ENCODE data around the gene IFI44.

Gene IFI44

GRCh38 chr1:78633209-78633608 lies 16.4 kb upstream of the IFI44 start:
- H3K36me3 ChIP-seq (ENCODE audit: control insufficient read depth in 2 of 2, insufficient read depth in 1 of 2, low read length in 2 of 2), result no peaks in the 10 kb centered on the region
- CTCF ChIA-PET, result interaction anchor here (1.1 kb wide), 1 partner anchor 16 kb away, joined by 3 read pairs; no protein-coding TSS in a partner anchor
- POLR2A ChIA-PET, result no interaction called here
- no peak overlapping the region for H3K27ac ChIP-seq (ENCODE audit: extremely low read depth, low read depth, low read length)
- TF ChIP-seq SETDB1 (IDR thresholded peaks at IDR 0.05; ENCODE audit: insufficient read length, low read length), result no peak
- no peak for TF ChIP-seq ZNF660 (tag by site-specific recombination; IDR thresholded peaks at IDR 0.05)
- TF ChIP-seq ZBTB17 (tag by site-specific recombination; IDR thresholded peaks at IDR 0.05), result no peak
- no peak for TF ChIP-seq ZNF514 (tag by site-specific recombination; IDR thresholded peaks at IDR 0.05)
- TF ChIP-seq ZBTB6 (tag by site-specific recombination; IDR thresholded peaks at IDR 0.05), result no peak
- TF ChIP-seq ZIC2 (tag by site-specific recombination; IDR thresholded peaks at IDR 0.05), result no peak
- TF ChIP-seq ZBTB20 (tag by site-specific recombination; IDR thresholded peaks at IDR 0.05), result no peak
- TF ChIP-seq ZNF133 (tag by site-specific recombination; IDR thresholded peaks at IDR 0.05), result no peak
- TF ChIP-seq ZNF18 (tag by site-specific recombination; IDR thresholded peaks at IDR 0.05), result no peak
- no peak for TF ChIP-seq ZFP37 (tag by site-specific recombination; IDR thresholded peaks at IDR 0.05)
- no peak for TF ChIP-seq ZNF530 (tag by site-specific recombination; IDR thresholded peaks at IDR 0.05; ENCODE audit: low read depth)
- no peak for TF ChIP-seq ZNF350 (tag by site-specific recombination; IDR thresholded peaks at IDR 0.05)
- no peak for TF ChIP-seq ZNF146 (tag by site-specific recombination; IDR thresholded peaks at IDR 0.05)
- no peak for TF ChIP-seq ZNF335 (tag by site-specific recombination; conservative IDR thresholded peaks at IDR 0.05)
- H3K4me3 ChIP-seq (ENCODE audit: low read depth, low read length), result no peak overlapping the region
- no peaks in the 10 kb centered on the region for H3K9me3 ChIP-seq (ENCODE audit: control insufficient read depth, insufficient read depth, low read depth, low read length)
- no peaks in the 10 kb centered on the region for H3K4me1 ChIP-seq (ENCODE audit: control insufficient read depth, insufficient read depth, low read length)

GRCh38 chr1:78640462-78640861 lies 9.2 kb upstream of the IFI44 start:
- no peaks in the 10 kb centered on the region for H3K4me1 ChIP-seq (ENCODE audit: control insufficient read depth, insufficient read depth, low read length)
- no peak overlapping the region for H3K27ac ChIP-seq (ENCODE audit: extremely low read depth, low read depth, low read length)
- POLR2A ChIA-PET, result no interaction called here
- TF ChIP-seq ZNF530 (tag by site-specific recombination; IDR thresholded peaks at IDR 0.05; ENCODE audit: low read depth) (no peak), REPIN1 (tag by site-specific recombination; IDR thresholded peaks at IDR 0.05; ENCODE audit: low read depth) (no peak)
- CTCF ChIA-PET, result no interaction called here
- no peaks in the 10 kb centered on the region for H3K36me3 ChIP-seq (ENCODE audit: control insufficient read depth in 2 of 2, insufficient read depth in 1 of 2, low read length in 2 of 2)
- no peaks in the 10 kb centered on the region for H3K9me3 ChIP-seq (ENCODE audit: control insufficient read depth, insufficient read depth, low read depth, low read length)
- H3K4me3 ChIP-seq (ENCODE audit: low read depth, low read length), result no peak overlapping the region

GRCh38 chr1:78641558-78641957 lies 8.1 kb upstream of the IFI44 start:
- CTCF ChIA-PET, result no interaction called here
- POLR2A ChIA-PET, result no interaction called here

GRCh38 chr1:78645723-78646122 lies 3.9 kb upstream of the IFI44 start:
- ChIA-PET POLR2A (no interaction called here), CTCF (no interaction called here)
- TF ChIP-seq ZNF639 (tag by site-specific recombination; IDR thresholded peaks at IDR 0.05) (no peak), WT1 (tag by site-specific recombination; IDR thresholded peaks at IDR 0.05) (no peak)
- H3K4me1 ChIP-seq (ENCODE audit: control insufficient read depth, insufficient read depth, low read length), result no peaks in the 10 kb centered on the region
- no peak overlapping the region for H3K4me3 ChIP-seq (ENCODE audit: low read depth, low read length)
- H3K27ac ChIP-seq (ENCODE audit: extremely low read depth, low read depth, low read length), result no peak overlapping the region
- no peaks in the 10 kb centered on the region for H3K36me3 ChIP-seq (ENCODE audit: control insufficient read depth in 2 of 2, insufficient read depth in 1 of 2, low read length in 2 of 2)
- no peaks in the 10 kb centered on the region for H3K9me3 ChIP-seq (ENCODE audit: control insufficient read depth, insufficient read depth, low read depth, low read length)

More at GRCh38 chr1:78641558-78641957, 8.1 kb upstream of the IFI44 start:
- Histone ChIP-seq H3K4me1 (ENCODE audit: control insufficient read depth, insufficient read depth, low read length) (no peaks in the 10 kb centered on the region), H3K4me3 (ENCODE audit: low read depth, low read length) (no peak overlapping the region), H3K27ac (ENCODE audit: extremely low read depth, low read depth, low read length) (no peak overlapping the region), H3K9me3 (ENCODE audit: control insufficient read depth, insufficient read depth, low read depth, low read length) (no peaks in the 10 kb centered on the region), H3K36me3 (ENCODE audit: control insufficient read depth in 2 of 2, insufficient read depth in 1 of 2, low read length in 2 of 2) (no peaks in the 10 kb centered on the region)
- TF ChIP-seq ZBTB20 (tag by site-specific recombination; IDR thresholded peaks at IDR 0.05) (no peak), ZNF629 (tag by site-specific recombination; IDR thresholded peaks at IDR 0.05) (no peak), ZNF404 (tag by site-specific recombination; IDR thresholded peaks at IDR 0.05) (no peak), PRDM1 (tag by site-specific recombination; IDR thresholded peaks at IDR 0.05) (no peak), ZNF292 (tag by site-specific recombination; IDR thresholded peaks at IDR 0.05; ENCODE audit: borderline replicate concordance, low read depth) (no peak), SCRT1 (tag by site-specific recombination; IDR thresholded peaks at IDR 0.05; ENCODE audit: borderline replicate concordance) (no peak), OSR2 (tag by site-specific recombination; IDR thresholded peaks at IDR 0.05) (no peak)

Data from HEK293 (cell line).